ENCODE results near the gene BMI1. TPM values are rescaled to one million over a fixed set of nuclear protein-coding genes. Genes with fewer than 3 reads are reported as not detected.
A peak's percentile ranks its signal among the peaks of the same experiment; 100 is the strongest.

The BMI1 gene
- total and polyA plus RNA-seq, 12 donors, result 15.0 to 44.1 (median 32.0) TPM

DNA sequence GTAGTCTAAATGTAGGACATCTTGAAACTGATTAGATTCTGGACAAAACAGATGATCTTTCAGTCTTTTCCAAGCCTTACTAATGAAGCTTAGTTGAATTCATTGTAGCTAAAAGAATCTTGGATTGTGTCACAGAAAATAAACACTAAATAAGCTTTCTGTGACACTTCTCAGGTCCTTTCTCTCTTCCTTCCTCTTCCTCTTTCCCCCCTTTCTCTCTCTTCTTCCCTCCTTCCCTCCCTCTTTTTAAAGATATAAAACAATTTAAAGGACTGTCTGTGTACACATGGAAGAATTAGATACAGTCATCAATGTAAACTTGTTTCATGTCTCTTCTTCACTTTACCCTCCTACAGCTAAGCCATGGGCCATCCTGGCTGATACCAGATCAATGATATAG, 10.0 kb upstream of the BMI1 start:
- H3K36me3 ChIP-seq, result no peaks in the 10 kb centered on the region
- H3K27me3 ChIP-seq, result no peaks in the 10 kb centered on the region
- TF ChIP-seq CTCF (IDR thresholded peaks at IDR 0.05), result no peak
- no peak for DNase-seq
- no peak overlapping the region for H3K27ac ChIP-seq
- H3K4me3 ChIP-seq, result no peak overlapping the region
- ATAC-seq, result no peak
- H3K4me1 ChIP-seq, result peaks cover 0 to 11% (median 8%) of the 10 kb centered on the region in 9 donors
- intact Hi-C loops (cut with DNase I), result loop anchor here in 4 of 10 donors (5.0 to 10.0 kb wide), 3 partner anchors 56 to 306 kb away; partner anchors contain the start of gene DNAJC1 (in 1 of the 4)
- H3K9me3 ChIP-seq, result no peaks in the 10 kb centered on the region

GRCh38 chr10:22314852-22315251, 6.0 kb upstream of the BMI1 start:
- ATAC-seq (no peak), DNase-seq (no peak)
- Histone ChIP-seq H3K4me3 (peak overlapping the region in 5 of 10 donors; percentile 83 to 96 (median 89)), H3K36me3 (no peaks in the 10 kb centered on the region), H3K9me3 (no peaks in the 10 kb centered on the region), H3K27me3 (no peaks in the 10 kb centered on the region), H3K27ac (peak overlapping the region in 2 of 10 donors; percentile 93 to 95), H3K4me1 (peaks cover 0 to 40% (median 31%) of the 10 kb centered on the region in 9 donors)
- intact Hi-C loops (cut with DNase I), result loop anchor here in 9 of 10 donors (5.0 to 10.0 kb wide), 6 partner anchors 60 to 313 kb away; partner anchors contain the start of gene DNAJC1 (in 5 of the 9)
- WGBS, 2 donors, result 46 to 65% methylated on average over 2 of the region's 2 CpGs
- TF ChIP-seq CTCF (IDR thresholded peaks at IDR 0.05), result no peak

DNA sequence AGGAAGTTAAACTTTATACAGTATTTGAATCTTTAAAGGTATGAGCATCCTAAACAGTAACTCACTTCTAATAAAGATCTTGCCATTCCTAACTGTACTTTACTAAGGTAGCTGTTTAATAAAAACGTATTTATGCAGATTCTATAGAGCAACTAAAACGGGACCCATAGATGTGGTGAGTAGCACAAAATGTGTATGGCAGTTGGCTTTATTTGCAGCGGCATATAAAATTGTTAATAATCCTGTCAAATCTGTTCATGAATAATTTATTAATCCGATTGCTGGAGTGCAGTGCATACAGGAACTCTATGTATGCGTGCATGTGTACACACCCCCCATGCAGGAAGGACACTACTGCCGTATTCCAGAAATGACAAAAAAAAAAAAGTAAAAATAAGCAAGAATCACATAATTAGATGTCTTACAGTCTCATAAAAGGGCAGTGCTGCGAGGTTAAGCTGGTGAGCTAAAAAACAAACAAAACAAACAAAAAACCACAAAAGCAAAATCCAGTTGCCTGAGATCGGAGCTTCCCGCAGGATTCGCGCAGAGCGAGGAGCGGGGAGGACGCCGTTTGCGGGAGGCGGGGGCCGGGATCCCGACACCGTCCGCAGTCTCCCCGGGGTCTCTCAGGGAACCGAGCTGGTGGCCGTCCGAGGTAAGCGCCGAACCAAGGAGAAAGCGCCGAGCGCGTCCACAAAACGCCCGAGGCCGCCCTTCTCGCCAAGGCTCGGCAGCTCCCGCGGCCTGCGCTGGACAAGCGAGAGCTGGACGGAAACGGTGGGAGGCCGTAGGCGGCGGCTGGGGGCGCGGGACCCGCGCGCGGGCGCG, 5.2 kb upstream of the BMI1 start:
- WGBS, 2 donors, result 1% methylated on average over 50 to 53 of the region's 53 CpGs
- H3K36me3 ChIP-seq, result no peaks in the 10 kb centered on the region
- H3K4me1 ChIP-seq, result peaks cover 0 to 44% (median 35%) of the 10 kb centered on the region in 9 donors
- ATAC-seq (peak in 2 of 8 donors; percentile 6 to 15), DNase-seq (no peak)
- intact Hi-C loops (cut with DNase I), result loop anchor here in 8 of 10 donors (2.0 to 10.0 kb wide), 9 partner anchors 61 to 313 kb away; partner anchors contain the start of gene DNAJC1 (in 5 of the 8)
- H3K9me3 ChIP-seq, result no peaks in the 10 kb centered on the region
- peak in 1 of 9 donors; percentile 5 for TF ChIP-seq CTCF (IDR thresholded peaks at IDR 0.05)
- peak overlapping the region; percentile 85 to 96 (median 94) for H3K27ac ChIP-seq
- H3K4me3 ChIP-seq, result peak overlapping the region; percentile 83 to 96 (median 90)
- no peaks in the 10 kb centered on the region for H3K27me3 ChIP-seq

GRCh38 chr10:22316286-22317075, 4.4 kb upstream of the BMI1 start, which contains the start of gene COMMD3:
Gene COMMD3, plus strand, starts transcription at chr10:22316388. Its CDS starts 30 bp downstream, at chr10:22316418.
- Histone ChIP-seq H3K9me3 (no peaks in the 10 kb centered on the region), H3K4me3 (peak within 1 kb of the TSS; percentile 83 to 96 (median 90)), H3K36me3 (no peaks in the 10 kb centered on the region), H3K4me1 (peaks cover 0 to 44% (median 35%) of the 10 kb centered on the region in 9 donors), H3K27me3 (no peaks in the 10 kb centered on the region), H3K27ac (peak within 1 kb of the TSS; percentile 85 to 96 (median 94))
- WGBS, 2 donors, result 1% methylated on average over 63 of the region's 63 CpGs
- ATAC-seq (peak; percentile 91 to 96 (median 93)), DNase-seq (peak; percentile 89 to 91)
- intact Hi-C loops (cut with DNase I), result loop anchor here in 8 of 10 donors (2.0 to 10.0 kb wide), 9 partner anchors 62 to 314 kb away; partner anchors contain the start of gene DNAJC1 (in 5 of the 8)
- no peak for TF ChIP-seq CTCF (IDR thresholded peaks at IDR 0.05)

Data from heart right ventricle (tissue), 16 donors.